Limb (tissue), 2 donors: ENCODE results near the gene OTOP3.
"Not testable (repeated sequence)": the region's sequence is repeated elsewhere in the genome, so short reads cannot be mapped to it uniquely, and the experiment has no call there.

Experiments used
- DNase-seq, 2 donors: peaks; one replicate each; pipeline ENCODE4 v3.0.0-alpha.2; 2016; ENCODE audit errors: extremely low spot score in 2 of 2

Gene OTOP3

DNA sequence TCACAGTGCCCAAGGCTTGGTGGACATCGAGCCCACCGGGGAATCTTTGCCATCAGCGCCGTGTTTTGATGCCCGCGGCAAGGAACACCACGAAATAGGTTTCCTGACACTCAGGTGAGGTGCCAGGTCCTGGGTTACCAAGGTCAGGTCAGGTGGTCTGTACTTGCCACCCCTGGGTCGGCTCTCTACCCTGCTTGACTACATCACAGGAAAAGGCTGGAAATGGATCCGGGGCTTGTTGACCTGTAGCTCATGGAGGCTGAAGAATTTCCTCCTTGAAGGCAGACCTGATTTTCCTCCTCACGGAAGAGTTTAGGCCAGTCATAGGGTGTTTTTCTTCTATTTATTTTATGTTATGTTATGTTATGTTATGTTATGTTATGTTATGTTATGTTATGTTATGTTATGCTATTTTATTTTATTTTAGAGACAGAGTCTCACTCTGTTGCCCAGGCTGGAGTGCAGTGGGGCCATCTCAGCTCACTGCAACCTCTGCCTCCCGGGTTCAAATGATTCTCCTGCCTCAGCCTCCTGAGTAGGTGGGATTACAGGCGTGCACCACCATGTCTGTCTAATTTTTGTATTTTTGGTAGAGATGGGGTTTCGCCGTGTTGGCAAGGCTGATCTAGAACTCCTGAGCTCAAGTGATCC, 47.1 kb downstream of the OTOP3 start:
- DNase-seq = not testable (repeated sequence)

DNA sequence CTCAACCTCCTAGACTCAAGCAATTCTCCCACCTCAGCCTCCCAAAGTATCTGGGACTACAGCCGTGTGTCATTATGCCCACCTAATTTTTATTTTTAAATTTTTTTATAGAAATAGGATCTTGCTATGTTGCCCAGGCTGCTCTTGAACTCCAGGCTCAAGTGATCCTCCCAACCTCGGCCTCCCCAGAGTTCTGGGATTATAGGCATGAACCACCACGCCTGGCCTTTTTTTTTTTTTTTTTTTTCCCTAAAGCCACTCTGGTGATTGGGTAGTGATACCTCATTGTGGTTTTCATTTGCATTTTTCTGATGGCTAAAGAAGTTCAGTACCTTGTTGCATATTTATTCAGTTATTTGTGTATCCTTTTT, 50.5 kb downstream of the OTOP3 start:
- no peak for DNase-seq

DNA sequence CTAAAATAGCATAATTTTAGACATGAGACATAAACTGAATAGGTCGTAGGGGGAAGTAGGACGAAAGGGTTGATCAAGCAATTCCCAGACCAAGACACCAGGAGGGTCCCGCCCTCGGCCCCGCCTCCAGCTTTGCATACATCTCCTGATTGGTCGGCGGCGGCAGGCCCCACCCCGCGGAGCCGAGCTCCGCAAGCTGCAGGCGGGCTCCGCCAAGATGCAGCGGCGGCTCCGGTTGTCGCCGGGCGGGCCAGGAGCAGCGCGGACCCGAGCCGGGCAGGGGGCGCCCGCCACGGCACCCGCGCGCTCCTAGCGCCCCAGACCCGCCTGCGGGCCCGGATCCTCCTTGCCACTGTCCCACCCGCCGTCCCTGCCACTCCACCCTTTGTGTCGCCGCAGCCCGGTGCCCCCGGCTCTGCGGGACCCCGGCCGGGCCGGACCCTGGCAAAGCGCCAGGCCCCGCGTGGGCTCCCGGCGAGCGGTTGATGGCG, 51.8 kb downstream of the OTOP3 start, which contains the start of gene CDR2L:
TSS of gene CDR2L (plus strand) at position 215 of the 491 bp plus-strand sequence. CDS start 412 bp downstream, outside the sequence.
- peak; percentile 94 to 97 for DNase-seq

DNA sequence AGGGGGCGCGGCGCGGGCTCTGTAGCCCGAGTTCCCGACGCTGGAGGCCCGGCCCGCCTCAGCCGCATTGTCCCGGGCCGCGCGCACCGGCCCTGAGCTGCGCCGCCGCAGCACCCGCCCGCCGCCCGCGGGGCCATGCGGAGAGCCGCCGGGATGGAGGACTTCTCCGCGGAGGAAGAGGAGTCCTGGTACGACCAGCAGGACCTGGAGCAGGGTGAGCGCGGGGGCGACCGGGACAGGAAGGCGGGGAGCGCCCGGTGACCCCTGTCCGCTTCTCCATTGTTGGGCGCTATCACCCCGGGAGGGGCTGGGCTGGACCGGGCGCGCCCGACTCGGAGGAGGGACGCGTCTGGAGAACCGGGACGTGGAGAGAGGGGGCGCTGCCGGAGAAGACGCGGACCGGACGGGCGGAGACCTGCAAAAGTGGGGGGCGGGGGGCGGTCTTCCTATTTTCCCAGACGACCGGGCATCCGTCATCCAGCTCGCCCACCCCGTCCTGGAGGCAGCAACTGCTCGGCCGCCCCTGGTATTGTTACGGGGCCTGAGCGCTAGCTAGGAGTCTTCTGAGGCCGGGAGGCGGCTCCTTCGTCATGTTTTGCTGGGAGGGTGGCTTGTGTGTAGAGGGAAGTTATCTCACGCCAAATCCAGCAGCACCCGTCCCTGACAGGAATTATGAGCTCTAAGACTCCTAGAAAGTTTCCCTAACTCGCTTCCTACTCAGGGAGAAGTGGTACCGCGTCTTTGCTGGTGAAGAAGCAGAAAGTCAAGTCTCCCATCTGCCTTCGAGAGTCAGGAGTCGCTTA, 52.4 kb downstream of the OTOP3 start:
- peak; percentile 81 to 92 for DNase-seq

DNA sequence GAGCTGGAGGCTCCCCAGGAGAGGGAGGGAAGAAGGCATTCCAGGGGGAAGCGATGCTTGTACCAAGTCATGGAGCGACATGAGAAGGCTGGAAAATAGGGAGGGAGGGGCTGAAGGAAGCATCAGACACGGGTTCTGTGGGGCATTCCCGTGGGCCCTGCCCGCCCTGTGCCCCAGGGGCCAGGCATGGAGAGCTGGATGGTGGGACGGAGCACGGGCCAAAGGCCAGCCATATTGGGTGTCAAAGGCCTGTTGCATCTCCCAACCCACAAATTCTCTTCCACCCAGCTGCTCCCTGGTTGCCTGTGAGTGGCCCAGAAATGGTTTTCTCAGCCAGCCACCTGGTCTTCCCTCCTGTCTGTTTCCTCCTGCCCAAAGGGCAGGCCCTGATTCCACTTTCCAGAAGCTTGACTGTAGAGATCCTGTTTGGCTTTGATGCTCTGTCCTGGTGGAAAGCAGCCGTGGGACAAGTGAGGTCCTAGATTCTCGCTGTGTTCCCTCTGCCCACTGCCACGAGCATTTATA, 54.9 kb downstream of the OTOP3 start:
- DNase-seq = no peak

DNA sequence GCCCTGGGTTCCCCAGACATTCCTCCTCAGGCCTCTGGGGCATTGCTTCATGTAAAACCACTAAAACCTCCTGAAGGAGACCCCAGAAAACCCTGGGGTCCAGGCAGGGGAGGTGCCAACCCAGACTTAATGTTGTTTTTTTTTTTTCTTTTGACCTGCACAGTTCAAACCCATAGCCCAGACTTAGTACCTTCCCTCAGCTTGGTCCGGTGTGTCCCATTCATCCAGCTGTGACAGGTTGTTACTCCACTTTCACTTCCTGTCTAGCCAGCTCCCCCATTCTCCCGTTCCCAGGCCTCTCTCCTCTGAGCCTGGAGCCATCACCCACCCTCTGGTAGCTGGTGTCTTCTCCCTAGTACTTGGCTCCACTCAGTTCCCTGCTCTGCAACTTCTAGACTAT, 56.5 kb downstream of the OTOP3 start:
- DNase-seq = no peak

DNA sequence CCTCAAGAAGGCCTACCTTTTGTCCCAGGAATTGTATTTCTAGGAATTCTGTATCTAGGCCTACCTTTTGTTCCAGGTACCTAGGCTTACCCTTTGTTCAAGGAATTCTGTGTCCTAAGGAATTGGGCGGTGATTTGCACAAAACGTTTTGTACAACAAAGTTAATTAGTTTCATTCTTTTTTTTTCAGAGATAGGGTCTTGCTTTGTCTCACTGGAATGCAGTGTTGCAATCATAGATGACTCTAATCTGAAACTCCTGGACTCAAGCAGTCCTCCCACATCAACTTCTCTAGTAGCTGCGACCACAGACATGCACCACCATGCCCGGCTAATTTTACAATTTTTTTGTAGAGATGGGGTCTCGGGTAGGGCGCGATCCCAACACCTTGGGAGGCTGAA, 58.7 kb downstream of the OTOP3 start:
- DNase-seq = no peak

DNA sequence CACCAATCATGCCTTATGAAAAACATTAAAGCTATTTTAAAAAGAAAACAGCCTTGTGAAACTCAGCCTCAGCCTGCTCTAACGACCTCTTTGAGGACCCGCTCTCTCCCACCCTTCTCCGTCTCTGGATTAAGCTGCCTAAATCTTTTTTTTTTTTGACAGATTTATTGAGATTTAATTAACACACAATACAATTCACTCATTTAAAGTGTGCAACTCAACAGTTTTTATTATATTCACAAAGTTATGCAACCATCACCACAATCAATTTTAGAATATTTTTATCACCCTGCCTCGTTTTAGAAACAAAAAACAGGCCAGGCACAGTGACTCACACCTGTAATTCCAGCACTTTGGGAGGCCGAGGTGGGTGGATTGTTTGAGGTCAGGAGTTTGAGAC, 60.1 kb downstream of the OTOP3 start:
- no peak for DNase-seq

DNA sequence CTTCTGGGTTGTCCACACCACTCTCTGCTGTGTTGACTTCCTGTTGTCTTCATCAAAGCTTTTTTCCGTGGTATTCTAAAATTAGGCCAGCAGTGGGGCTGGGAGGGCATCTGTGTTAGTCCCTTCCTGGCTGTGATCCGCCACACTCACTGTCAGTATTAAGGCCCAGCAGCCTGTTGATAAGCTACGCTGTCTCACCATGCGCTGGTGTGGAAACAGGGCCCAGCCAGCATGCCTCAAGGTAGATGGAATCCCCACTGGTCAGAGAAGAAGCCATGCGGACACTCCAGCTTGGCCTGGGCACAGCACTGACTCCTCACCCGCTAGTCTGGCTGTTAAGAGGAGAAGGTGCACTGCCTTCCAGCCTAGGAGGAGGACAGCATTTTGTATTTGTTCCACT, 63.1 kb downstream of the OTOP3 start:
- no peak for DNase-seq

DNA sequence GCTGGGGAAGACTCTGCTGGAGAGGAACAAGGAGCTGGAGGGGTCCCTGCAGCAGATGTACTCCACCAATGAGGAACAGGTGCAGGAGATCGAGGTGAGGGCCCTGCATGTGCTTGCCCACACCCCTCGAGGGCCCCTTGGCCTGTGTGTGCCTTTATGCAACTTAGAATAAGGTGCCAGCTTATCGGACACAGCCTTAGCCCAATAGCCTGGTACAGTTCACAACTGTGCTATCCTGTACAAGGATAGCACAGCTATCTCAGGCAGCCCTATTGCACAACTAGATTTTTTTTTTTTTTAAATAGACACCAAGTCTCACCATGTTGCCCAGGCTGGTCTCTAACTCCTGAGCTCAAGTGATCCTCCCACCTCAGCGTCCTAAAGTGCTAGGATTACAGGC, 63.8 kb downstream of the OTOP3 start:
- no peak for DNase-seq
